Measurements from ENCODE around the gene SH3BP2. TPM values are rescaled to one million over a fixed set of nuclear protein-coding genes. Genes with fewer than 3 reads are reported as not detected.

SH3BP2 gene
- total RNA-seq, 1 experiment from 2014 or later, result 17.4 TPM

DNA sequence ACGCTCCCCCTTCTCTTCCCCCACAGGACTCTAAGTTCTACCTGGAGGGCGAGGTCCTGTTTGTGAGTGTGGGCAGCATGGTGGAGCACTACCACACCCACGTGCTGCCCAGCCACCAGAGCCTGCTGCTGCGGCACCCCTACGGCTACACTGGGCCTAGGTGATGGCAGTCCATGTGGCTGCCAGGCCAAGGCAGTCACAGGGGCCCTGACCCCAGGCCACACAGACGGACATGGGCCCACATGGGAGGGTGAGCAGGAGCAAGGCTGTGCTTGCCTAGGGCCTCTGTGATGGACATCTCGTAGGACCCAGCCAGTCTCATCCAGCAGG is 40.8 kb downstream of the SH3BP2 start:
- Histone ChIP-seq H3K27me3 (ENCODE audit: low read length) (no peaks in the 10 kb centered on the region), H3K9ac (ENCODE audit: low read length) (no peak overlapping the region), H3K79me2 (ENCODE audit: low read length) (no peaks in the 10 kb centered on the region), H3K4me3 (ENCODE audit: low read length) (no peak overlapping the region), H4K20me1 (ENCODE audit: low read length) (no peaks in the 10 kb centered on the region), H3K4me2 (ENCODE audit: low read length) (no peak overlapping the region), H3K9me3 (ENCODE audit: low read length) (no peaks in the 10 kb centered on the region), H3K4me1 (ENCODE audit: insufficient read depth, low read length) (no peaks in the 10 kb centered on the region), H2AFZ (ENCODE audit: low read length) (no peak overlapping the region), H3K36me3 (ENCODE audit: low read depth, low read length) (no peaks in the 10 kb centered on the region), H3K9me2 (replicated peaks; ENCODE audit: low read length) (no peaks in the 10 kb centered on the region), H3K27ac (ENCODE audit: low read length) (no peak overlapping the region), H3F3A (ENCODE audit: low read length, unreplicated experiment) (no peaks in the 10 kb centered on the region)
- intact Hi-C loops (cut with micrococcal nuclease), result no loop called here
- TF ChIP-seq EZH2phosphoT487 (IDR thresholded peaks at IDR 0.05; ENCODE audit: borderline replicate concordance, low read length) (no peak), CTCF (conservative IDR thresholded peaks at IDR 0.05; ENCODE audit: low read depth, low read length) (no peak), EZH2 (IDR thresholded peaks at IDR 0.05; ENCODE audit: low read length, unreplicated experiment) (no peak)
- BruUV-seq (replicated peaks), result no TSS peak
- ATAC-seq (no peak), DNase-seq (no peak)
- CTCF ChIA-PET, result no interaction called here
- POLR2A ChIA-PET (ENCODE audit: unreplicated experiment), result no interaction called here

- CTCF ChIA-PET, result no interaction called here
- no TSS peak for BruUV-seq (replicated peaks)
- no peak for ATAC-seq
These were observed 41.4 kb downstream of the SH3BP2 start for GRCh38 chr4:2834001-2834921.

More at GRCh38 chr4:2834001-2834921, 41.4 kb downstream of the SH3BP2 start:
- H4K20me1 ChIP-seq (ENCODE audit: low read length), result no peaks in the 10 kb centered on the region
- H2AFZ ChIP-seq (ENCODE audit: low read length), result no peak overlapping the region
- no peak overlapping the region for H3K27ac ChIP-seq (ENCODE audit: low read length)
- intact Hi-C loops (cut with micrococcal nuclease), result no loop called here
- H3K9me3 ChIP-seq (ENCODE audit: low read length), result no peaks in the 10 kb centered on the region
- H3K9ac ChIP-seq (ENCODE audit: low read length), result no peak overlapping the region
- no peak overlapping the region for H3K4me3 ChIP-seq (ENCODE audit: low read length)
- no peak for TF ChIP-seq EZH2 (IDR thresholded peaks at IDR 0.05; ENCODE audit: low read length, unreplicated experiment)
- no peak for TF ChIP-seq EZH2phosphoT487 (IDR thresholded peaks at IDR 0.05; ENCODE audit: borderline replicate concordance, low read length)
- TF ChIP-seq CTCF (conservative IDR thresholded peaks at IDR 0.05; ENCODE audit: low read depth, low read length), result no peak
- POLR2A ChIA-PET (ENCODE audit: unreplicated experiment), result no interaction called here
- no peaks in the 10 kb centered on the region for H3K4me1 ChIP-seq (ENCODE audit: insufficient read depth, low read length)
- no peaks in the 10 kb centered on the region for H3K27me3 ChIP-seq (ENCODE audit: low read length)
- no peaks in the 10 kb centered on the region for H3K36me3 ChIP-seq (ENCODE audit: low read depth, low read length)
- H3K9me2 ChIP-seq (replicated peaks; ENCODE audit: low read length), result no peaks in the 10 kb centered on the region
- H3F3A ChIP-seq (ENCODE audit: low read length, unreplicated experiment), result no peaks in the 10 kb centered on the region
- no peak overlapping the region for H3K4me2 ChIP-seq (ENCODE audit: low read length)
- no peaks in the 10 kb centered on the region for H3K79me2 ChIP-seq (ENCODE audit: low read length)
- DNase-seq, result no peak

Measured in PC-3 (cell line).